Esophagus muscularis mucosa (tissue), 3 donors: ENCODE data around the gene ERAS.

Experiments
- POLR2AphosphoS5 ChIP-seq, 2 donors: sonication (generic); formaldehyde crosslinking; IDR thresholded peaks; one replicate each; pipeline ENCODE4 v1.6.1; 2017; ENCODE audit warnings: antibody characterized with exemption in 2 of 2
- TF ChIP-seq, protein P1 (sequence below), 3 experiments: fragments of 200-600 bp in 2 of 3; fragments of 450-650 bp in 1 of 3; sonication (generic) in 2 of 3; IDR thresholded peaks; one replicate each; pipeline ENCODE4 v1.5.1; 2017 to 2019; ENCODE audit warnings: antibody characterized with exemption in 3 of 3, mild to moderate bottlenecking in 2 of 3, moderate library complexity in 1 of 3

- TF ChIP-seq, protein P1, sequence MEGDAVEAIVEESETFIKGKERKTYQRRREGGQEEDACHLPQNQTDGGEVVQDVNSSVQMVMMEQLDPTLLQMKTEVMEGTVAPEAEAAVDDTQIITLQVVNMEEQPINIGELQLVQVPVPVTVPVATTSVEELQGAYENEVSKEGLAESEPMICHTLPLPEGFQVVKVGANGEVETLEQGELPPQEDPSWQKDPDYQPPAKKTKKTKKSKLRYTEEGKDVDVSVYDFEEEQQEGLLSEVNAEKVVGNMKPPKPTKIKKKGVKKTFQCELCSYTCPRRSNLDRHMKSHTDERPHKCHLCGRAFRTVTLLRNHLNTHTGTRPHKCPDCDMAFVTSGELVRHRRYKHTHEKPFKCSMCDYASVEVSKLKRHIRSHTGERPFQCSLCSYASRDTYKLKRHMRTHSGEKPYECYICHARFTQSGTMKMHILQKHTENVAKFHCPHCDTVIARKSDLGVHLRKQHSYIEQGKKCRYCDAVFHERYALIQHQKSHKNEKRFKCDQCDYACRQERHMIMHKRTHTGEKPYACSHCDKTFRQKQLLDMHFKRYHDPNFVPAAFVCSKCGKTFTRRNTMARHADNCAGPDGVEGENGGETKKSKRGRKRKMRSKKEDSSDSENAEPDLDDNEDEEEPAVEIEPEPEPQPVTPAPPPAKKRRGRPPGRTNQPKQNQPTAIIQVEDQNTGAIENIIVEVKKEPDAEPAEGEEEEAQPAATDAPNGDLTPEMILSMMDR (IDR thresholded peaks at IDR 0.05), result no peak
- no peak for TF ChIP-seq POLR2AphosphoS5 (IDR thresholded peaks at IDR 0.05)
Observed at GRCh38 chrX:48854898-48855297, 28.6 kb downstream of the ERAS start.
